ENCODE measurements around the gene ROR2.

DNA sequence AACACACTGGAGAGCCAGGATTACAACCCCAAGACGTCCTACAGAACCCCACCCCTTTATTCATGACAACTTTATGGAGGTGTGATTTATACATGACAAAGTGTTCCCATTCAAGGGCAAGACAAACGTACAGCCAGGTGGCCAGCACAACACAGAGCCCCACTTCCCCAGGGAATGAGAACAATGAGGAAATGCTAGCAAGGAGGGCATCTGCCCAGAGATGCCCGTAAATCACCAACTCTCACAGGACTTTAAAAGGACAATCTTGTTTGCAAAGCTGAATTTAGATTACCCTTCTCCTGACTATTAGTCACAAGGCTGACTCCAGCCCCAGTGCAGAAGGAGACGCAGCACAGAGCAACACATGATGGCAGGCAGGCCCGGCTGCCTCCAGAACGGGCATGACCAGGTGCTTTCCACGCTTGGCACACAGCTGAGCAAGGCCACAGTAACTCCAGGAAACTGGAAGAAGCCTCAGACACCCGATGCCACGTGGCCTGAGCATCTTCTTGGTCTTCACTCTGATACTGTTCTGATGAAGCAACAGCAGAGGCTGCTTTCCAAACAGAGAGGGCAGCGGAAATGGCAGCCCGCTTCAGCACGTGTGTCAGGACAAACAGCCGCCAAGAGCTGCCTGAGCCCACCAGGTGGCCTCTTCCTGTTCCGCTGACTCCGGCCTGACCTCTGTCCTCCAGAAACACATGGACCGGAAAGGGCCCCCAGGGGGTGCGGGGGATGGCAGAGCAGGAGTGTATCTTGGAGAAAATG is 51.4 kb downstream of the ROR2 start:
- TF ChIP-seq, protein P1, sequence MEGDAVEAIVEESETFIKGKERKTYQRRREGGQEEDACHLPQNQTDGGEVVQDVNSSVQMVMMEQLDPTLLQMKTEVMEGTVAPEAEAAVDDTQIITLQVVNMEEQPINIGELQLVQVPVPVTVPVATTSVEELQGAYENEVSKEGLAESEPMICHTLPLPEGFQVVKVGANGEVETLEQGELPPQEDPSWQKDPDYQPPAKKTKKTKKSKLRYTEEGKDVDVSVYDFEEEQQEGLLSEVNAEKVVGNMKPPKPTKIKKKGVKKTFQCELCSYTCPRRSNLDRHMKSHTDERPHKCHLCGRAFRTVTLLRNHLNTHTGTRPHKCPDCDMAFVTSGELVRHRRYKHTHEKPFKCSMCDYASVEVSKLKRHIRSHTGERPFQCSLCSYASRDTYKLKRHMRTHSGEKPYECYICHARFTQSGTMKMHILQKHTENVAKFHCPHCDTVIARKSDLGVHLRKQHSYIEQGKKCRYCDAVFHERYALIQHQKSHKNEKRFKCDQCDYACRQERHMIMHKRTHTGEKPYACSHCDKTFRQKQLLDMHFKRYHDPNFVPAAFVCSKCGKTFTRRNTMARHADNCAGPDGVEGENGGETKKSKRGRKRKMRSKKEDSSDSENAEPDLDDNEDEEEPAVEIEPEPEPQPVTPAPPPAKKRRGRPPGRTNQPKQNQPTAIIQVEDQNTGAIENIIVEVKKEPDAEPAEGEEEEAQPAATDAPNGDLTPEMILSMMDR (IDR thresholded peaks at IDR 0.05; ENCODE audit: borderline replicate concordance, extremely low read depth, low read length, poor library complexity, severe bottlenecking), result no peak
- TF ChIP-seq EZH2 (IDR thresholded peaks at IDR 0.05; ENCODE audit: borderline replicate concordance, low read depth, low read length, severe bottlenecking), result no peak
